HS-5 (cell line): ENCODE measurements around the gene TGDS.

Experiments
- DNase-seq: peaks from one replicate; pipeline ENCODE4 v3.0.0-alpha.2; 2012; ENCODE audit warnings: low read depth

The TGDS gene

GRCh38 chr13:94601446-94602431 lies 5.8 kb upstream of the TGDS start, which contains the start of gene GPR180:
Gene GPR180, plus strand, starts transcription at chr13:94601857. Its CDS starts 71 bp downstream, at chr13:94601928.
- DNase-seq = peak; percentile 84

- DNase-seq = no peak
Measured at GRCh38 chr13:94599877-94600276, 3.9 kb upstream of the TGDS start.

GRCh38 chr13:94598281-94598680 lies 2.3 kb upstream of the TGDS start:
- no peak for DNase-seq

GRCh38 chr13:94596575-94596971 lies 621 bp upstream of the TGDS start:
- DNase-seq = no peak

- DNase-seq = no peak
Measured at GRCh38 chr13:94595001-94595949, 677 bp downstream of the TGDS start.

GRCh38 chr13:94590744-94591143 lies 5.2 kb downstream of the TGDS start:
- DNase-seq = no peak

GRCh38 chr13:94588541-94588940 lies 7.4 kb downstream of the TGDS start:
- DNase-seq = no peak

- DNase-seq = no peak
Measured at GRCh38 chr13:94586371-94586770, 9.6 kb downstream of the TGDS start.

GRCh38 chr13:94585543-94586101 lies 10.3 kb downstream of the TGDS start:
- no peak for DNase-seq

GRCh38 chr13:94583926-94584325 lies 12.0 kb downstream of the TGDS start:
- no peak for DNase-seq

- no peak for DNase-seq
Measured at GRCh38 chr13:94579063-94579462, 16.9 kb downstream of the TGDS start.

GRCh38 chr13:94569615-94570014 lies 26.3 kb downstream of the TGDS start:
- no peak for DNase-seq

GRCh38 chr13:94568443-94568842 lies 27.5 kb downstream of the TGDS start:
- DNase-seq = no peak

- no peak for DNase-seq
Measured at GRCh38 chr13:94567581-94567980, 28.4 kb downstream of the TGDS start.

- no peak for DNase-seq
Measured at GRCh38 chr13:94561126-94561525, 34.8 kb downstream of the TGDS start.

- DNase-seq = no peak
Measured at GRCh38 chr13:94560116-94560515, 35.8 kb downstream of the TGDS start.

- no peak for DNase-seq
Measured at GRCh38 chr13:94559222-94559795, 36.6 kb downstream of the TGDS start.

- DNase-seq = no peak
Measured at GRCh38 chr13:94558716-94559115, 37.2 kb downstream of the TGDS start.

- no peak for DNase-seq
Measured at GRCh38 chr13:94557684-94558235, 38.2 kb downstream of the TGDS start.

- DNase-seq = no peak
Measured at GRCh38 chr13:94556621-94557020, 39.3 kb downstream of the TGDS start.

GRCh38 chr13:94556041-94556440 lies 39.9 kb downstream of the TGDS start:
- DNase-seq = no peak

- no peak for DNase-seq
Measured at GRCh38 chr13:94553766-94554165, 42.2 kb downstream of the TGDS start.
